ENCODE data around the gene ATP2B1.

ATP2B1 gene

GRCh38 chr12:89721291-89721987 is 12.8 kb upstream of the ATP2B1 start:
- intact Hi-C loops (cut with DNase I) = no loop called here
- no peak for DNase-seq

- no peak for DNase-seq
- intact Hi-C loops (cut with DNase I) = no loop called here
Measured at GRCh38 chr12:89717759-89718523, 9.3 kb upstream of the ATP2B1 start.

- no peak for DNase-seq
- intact Hi-C loops (cut with DNase I) = no loop called here
Measured at GRCh38 chr12:89712706-89713105, 4.1 kb upstream of the ATP2B1 start.

GRCh38 chr12:89710873-89711750 is 2.5 kb upstream of the ATP2B1 start:
- intact Hi-C loops (cut with DNase I) = no loop called here
- DNase-seq = no peak

- peak; percentile 21 to 85 (median 66) for DNase-seq
- intact Hi-C loops (cut with DNase I) = loop anchor here (5.0 kb wide), 1 partner anchor 163 kb away; no protein-coding TSS in a partner anchor
Measured at GRCh38 chr12:89709995-89710872, 1.6 kb upstream of the ATP2B1 start.

- DNase-seq = peak; percentile 94 to 99 (median 98)
- intact Hi-C loops (cut with DNase I) = loop anchor here (5.0 kb wide), 1 partner anchor 162 kb away; no protein-coding TSS in a partner anchor
Measured at GRCh38 chr12:89709157-89709994, 738 bp upstream of the ATP2B1 start.

GRCh38 chr12:89707703-89708564 is 704 bp downstream of the ATP2B1 start:
- DNase-seq = peak in 39 of 42 donors; percentile 1 to 70 (median 33)
- intact Hi-C loops (cut with DNase I) = loop anchor here (5.0 kb wide), 1 partner anchor 161 kb away; no protein-coding TSS in a partner anchor

GRCh38 chr12:89706986-89707702 is 1.5 kb downstream of the ATP2B1 start:
- peak; percentile 29 to 77 (median 58) for DNase-seq
- intact Hi-C loops (cut with DNase I) = loop anchor here (5.0 kb wide), 1 partner anchor 160 kb away; no protein-coding TSS in a partner anchor

- no peak for DNase-seq
- intact Hi-C loops (cut with DNase I) = loop anchor here (5.0 kb wide), 1 partner anchor 159 kb away; no protein-coding TSS in a partner anchor
Measured at GRCh38 chr12:89706551-89706950, 2.1 kb downstream of the ATP2B1 start.

- intact Hi-C loops (cut with DNase I) = no loop called here
- DNase-seq = no peak
Measured at GRCh38 chr12:89704457-89704856, 4.2 kb downstream of the ATP2B1 start.

GRCh38 chr12:89703768-89704167 is 4.9 kb downstream of the ATP2B1 start:
- intact Hi-C loops (cut with DNase I) = no loop called here
- no peak for DNase-seq

GRCh38 chr12:89702503-89702902 is 6.1 kb downstream of the ATP2B1 start:
- no peak for DNase-seq
- intact Hi-C loops (cut with DNase I) = no loop called here

- intact Hi-C loops (cut with DNase I) = no loop called here
- no peak for DNase-seq
Measured at GRCh38 chr12:89701606-89702206, 6.9 kb downstream of the ATP2B1 start.

- no peak for DNase-seq
- intact Hi-C loops (cut with DNase I) = no loop called here
Measured at GRCh38 chr12:89700191-89700810, 8.3 kb downstream of the ATP2B1 start.

GRCh38 chr12:89698607-89699006 is 10.0 kb downstream of the ATP2B1 start:
- intact Hi-C loops (cut with DNase I) = no loop called here
- no peak for DNase-seq
